Glomerular visceral epithelial cell (primary cell): ENCODE measurements around the gene CELA3A.
"Not testable (repeated sequence)": the region's sequence is repeated elsewhere in the genome, so short reads cannot be mapped to it uniquely, and the experiment has no call there.

Experiments used
- DNase-seq: peaks from one replicate; pipeline ENCODE4 v3.0.0-alpha.2; 2016; ENCODE audit errors: extremely low spot score

The CELA3A gene

DNA sequence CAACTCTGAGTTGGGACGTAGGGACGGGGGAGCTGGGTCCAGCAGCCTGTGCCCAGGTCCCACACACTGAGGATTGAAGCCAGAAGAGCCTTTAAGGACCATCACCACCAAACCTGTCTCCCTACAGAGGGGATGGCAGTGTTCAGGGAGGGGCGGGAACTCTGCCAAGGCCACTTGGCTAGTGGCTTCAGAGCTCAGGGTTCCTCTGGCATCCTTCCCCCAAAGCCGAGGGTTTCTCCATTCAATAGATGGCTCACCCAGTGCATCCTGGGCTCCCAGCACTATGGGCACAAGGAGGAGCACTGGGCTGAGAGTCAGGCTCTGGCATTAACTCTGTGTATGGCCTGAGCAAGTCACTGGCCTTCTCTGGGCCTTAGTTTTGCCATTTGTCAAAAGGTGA is 20.2 kb upstream of the CELA3A start:
- not testable (repeated sequence) for DNase-seq

DNA sequence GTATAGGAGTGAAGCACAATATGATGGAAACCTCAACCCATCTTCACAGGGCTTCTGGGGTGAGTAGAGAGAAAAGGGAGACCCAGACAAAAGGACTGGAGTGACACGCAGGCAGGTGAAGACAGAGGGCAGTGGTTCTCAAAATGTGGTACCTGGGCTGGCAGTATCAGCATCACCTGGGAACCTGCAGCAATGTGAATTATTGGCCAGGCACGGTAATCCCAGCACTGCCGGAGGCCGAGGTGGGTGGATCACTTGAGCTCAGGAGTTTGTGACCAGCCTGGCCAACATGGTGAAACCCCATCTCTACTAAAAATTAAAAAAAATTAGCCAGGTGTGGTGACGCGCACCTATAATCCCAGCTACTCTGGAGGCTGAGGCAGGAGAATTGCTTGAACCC is 19.3 kb upstream of the CELA3A start:
- DNase-seq = not testable (repeated sequence)

GRCh38 chr1:21983539-21983938 is 17.9 kb upstream of the CELA3A start:
- DNase-seq = not testable (repeated sequence)

DNA sequence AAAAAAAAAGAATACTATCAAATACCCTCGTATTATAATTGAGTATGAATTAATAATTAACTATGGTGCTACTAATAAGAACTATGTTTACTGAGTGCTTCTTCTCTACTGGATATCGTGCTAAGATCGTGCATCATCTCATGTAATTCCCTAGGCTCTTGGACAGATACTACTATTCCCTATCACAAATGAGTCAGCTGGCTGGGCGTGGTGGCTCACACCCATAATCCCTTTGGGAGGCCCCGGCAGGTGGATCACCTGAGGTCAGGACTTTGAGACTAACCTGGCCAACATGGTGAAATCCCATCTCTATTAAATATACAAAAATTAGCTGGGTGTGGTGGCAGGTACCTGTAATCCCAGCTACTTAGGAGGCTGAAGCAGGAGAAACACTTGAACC is 15.6 kb upstream of the CELA3A start:
- not testable (repeated sequence) for DNase-seq

DNA sequence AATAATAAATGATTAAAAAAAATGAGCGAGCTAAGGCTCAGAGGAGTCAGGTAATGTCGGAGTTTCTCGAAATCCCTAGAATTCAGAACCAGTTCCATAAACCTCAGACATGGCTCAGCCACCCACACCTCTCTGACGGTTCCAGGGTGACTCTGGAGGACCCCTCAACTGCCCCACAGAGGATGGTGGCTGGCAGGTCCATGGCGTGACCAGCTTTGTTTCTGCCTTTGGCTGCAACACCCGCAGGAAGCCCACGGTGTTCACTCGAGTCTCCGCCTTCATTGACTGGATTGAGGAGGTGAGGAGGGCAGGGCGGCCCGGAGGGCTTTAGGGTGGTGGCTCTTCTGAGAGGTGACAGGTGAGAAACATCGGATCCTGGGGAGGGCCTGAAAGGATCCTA is 15.1 kb upstream of the CELA3A start:
- not testable (repeated sequence) for DNase-seq

DNA sequence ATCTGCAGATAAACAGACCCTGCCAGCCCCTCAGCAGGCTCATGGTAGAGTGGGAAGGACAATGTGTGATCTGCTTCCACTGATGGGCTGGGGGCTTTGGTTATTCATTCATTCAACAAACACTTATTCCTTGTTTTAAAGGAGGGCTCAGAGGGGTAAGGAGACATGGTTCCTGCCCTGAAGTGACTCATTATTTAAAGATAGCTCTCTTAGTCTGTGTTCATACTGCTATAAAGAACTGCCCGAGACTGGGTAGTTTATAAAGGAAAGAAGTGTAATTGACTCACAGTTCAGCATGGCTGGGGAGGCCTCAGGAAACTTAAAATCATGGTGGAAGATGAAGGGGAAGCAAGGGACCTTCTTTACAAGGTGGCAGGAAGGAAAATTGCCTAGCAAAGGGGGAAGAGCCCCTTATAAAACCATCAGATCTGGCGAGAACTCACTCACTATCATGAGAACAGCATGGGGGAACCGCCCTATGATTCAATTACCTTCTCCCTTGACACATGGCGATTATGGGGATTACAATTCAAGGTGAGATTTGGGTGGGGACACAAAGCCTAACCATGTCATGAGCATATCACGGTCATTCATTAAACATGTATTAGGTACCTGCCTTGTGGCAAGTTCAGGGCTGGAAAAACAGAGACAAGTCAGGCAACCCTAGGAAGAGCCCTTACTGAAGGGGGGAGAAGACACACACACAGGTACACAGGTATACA is 11.6 kb upstream of the CELA3A start:
- DNase-seq = not testable (repeated sequence)

DNA sequence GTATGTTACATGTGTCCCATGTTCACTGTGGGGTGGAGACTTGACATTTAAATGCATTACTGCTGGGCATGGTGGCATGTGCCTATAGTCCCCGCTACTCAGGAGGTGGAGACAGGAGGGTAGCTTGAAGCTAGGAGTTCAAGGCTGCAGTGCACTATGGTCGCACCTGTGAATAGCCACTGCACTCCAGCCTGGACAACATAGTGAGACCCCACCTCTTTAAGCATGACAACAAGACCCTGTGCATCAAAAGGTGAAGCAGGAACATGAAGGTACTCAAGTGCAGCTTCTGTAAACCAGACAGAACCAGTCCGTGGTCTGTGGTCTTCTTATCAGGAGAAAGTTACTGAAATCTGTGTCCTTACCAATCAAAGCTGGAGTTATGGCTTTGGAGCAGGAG is 9.3 kb upstream of the CELA3A start:
- not testable (repeated sequence) for DNase-seq

GRCh38 chr1:21994716-21995115 is 6.7 kb upstream of the CELA3A start:
- not testable (repeated sequence) for DNase-seq

- not testable (repeated sequence) for DNase-seq
These were observed 4.8 kb upstream of the CELA3A start for GRCh38 chr1:21996663-21996970.

GRCh38 chr1:21997891-21998623 is 3.4 kb upstream of the CELA3A start:
- not testable (repeated sequence) for DNase-seq

GRCh38 chr1:21998624-21999294 is 2.7 kb upstream of the CELA3A start:
- not testable (repeated sequence) for DNase-seq

- not testable (repeated sequence) for DNase-seq
These were observed 1.8 kb upstream of the CELA3A start for GRCh38 chr1:21999645-22000044.

DNA sequence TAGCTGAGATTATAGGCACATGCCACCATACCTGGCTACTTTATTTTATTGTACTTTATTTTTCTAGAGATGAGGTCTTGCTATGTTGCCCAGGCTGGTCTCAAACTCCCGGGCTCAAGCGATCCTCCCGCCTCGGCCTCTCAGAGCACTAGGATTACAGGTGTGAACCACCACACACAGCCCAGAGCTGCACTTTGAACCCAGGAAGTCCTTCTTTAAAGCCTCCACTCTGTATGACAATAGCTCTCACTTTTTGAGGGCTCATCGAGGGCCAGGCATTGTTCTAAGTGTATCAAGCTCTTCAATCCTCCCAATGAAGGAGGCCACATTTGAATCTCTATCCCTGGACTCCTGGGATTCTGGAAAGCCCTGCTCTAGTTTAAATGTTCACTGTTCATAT is 1.0 kb downstream of the CELA3A start:
- not testable (repeated sequence) for DNase-seq

DNA sequence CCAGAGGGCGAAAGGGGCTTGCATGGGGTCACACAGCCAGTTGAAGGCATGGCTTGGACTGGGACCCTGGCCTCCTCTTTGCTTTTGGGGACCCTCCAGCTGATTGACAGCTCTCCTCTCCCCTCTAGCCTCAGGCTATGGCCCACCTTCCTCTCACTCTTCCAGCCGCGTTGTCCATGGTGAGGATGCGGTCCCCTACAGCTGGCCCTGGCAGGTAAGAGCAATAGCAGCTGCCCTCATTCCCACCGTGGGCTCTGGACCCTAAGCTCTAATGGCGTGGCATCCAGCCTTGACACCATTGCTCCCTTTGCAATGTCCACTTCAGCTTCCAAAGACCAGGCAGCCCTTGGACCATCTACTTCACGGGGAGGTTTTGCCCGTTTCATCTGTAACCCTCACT is 1.4 kb downstream of the CELA3A start:
- not testable (repeated sequence) for DNase-seq

DNA sequence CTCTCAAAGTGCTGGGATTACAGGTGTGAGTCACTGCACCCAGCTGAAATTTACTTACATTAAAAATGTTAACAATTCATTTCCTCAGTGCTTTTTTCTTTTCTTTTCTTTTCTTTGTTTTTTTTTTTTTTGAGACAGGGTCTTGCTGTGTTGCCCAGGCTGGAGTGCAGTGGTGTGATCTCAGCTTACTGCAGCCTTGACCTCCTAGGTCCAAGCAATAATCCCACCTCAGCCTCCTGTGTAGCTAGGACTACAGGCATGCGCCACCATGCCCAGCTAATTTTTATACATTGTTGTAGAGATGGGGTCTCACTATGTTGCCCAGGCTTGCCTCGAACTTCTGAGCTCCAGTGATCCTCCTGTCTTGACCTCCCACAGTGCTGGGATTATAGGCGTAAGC is 2.5 kb downstream of the CELA3A start:
- DNase-seq = not testable (repeated sequence)

DNA sequence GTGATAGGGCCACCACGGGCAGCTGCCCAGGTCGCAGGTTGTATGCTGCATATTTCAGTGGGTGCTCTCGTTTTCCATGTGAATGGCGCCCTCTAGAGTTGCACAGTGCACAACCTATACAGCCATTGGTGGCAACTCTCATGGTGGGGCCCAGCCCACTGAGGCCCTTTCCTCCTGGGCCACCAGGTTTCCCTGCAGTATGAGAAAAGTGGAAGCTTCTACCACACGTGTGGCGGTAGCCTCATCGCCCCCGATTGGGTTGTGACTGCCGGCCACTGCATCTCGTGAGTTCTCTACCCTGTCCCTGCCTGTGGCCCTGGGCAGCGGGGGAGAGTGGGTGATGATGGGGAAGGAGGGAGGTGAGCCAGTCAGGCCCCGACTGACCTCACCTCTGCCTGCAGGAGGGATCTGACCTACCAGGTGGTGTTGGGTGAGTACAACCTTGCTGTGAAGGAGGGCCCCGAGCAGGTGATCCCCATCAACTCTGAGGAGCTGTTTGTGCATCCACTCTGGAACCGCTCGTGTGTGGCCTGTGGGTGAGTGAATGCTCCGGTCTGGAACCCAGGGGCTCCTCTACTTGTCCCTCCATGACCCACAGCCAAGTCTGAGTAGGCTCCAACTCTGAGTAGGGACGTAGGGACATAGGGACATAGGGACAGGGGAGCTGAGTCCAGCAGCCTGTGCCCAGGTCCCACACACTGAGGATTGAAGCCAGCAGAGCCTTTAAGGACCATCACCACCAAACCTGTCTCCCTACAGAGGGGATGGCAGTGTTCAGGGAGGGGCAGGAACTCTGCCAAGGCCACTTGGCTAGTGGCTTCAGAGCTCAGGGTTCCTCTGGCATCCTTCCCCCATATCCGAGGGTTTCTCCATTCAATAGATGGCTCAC is 4.0 kb downstream of the CELA3A start:
- peak; percentile 30 for DNase-seq

GRCh38 chr1:22006736-22007135 is 5.3 kb downstream of the CELA3A start:
- DNase-seq = not testable (repeated sequence)

DNA sequence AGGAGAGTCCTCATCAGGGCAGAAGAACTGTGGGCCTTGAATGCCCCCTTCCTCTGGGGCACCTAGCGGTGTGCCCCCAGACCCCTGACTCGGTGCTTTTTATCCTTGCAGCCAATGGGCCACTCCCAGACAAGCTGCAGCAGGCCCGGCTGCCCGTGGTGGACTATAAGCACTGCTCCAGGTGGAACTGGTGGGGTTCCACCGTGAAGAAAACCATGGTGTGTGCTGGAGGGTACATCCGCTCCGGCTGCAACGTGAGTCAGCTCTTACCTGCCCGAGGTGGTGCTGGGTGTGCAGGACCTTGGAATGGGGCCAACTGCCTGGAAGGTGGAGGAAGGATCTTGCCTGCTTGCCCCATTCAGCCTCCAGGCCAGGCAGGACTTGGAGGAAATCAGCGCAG is 5.8 kb downstream of the CELA3A start:
- DNase-seq = not testable (repeated sequence)

DNA sequence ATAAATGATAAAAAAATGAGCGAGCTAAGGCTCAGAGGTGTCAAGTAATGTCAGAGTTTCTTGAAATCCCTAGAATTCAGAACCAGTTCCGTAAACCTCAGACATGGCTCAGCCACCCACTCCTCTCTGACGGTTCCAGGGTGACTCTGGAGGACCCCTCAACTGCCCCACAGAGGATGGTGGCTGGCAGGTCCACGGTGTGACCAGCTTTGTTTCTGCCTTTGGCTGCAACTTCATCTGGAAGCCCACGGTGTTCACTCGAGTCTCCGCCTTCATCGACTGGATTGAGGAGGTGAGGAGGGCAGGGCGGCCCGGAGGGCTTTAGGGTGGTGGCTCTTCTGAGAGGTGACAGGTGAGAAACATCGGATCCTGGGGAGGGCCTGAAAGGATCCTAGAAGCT is 8.1 kb downstream of the CELA3A start:
- DNase-seq = not testable (repeated sequence)

- not testable (repeated sequence) for DNase-seq
These were observed 11.3 kb downstream of the CELA3A start for GRCh38 chr1:22012752-22013151.

DNA sequence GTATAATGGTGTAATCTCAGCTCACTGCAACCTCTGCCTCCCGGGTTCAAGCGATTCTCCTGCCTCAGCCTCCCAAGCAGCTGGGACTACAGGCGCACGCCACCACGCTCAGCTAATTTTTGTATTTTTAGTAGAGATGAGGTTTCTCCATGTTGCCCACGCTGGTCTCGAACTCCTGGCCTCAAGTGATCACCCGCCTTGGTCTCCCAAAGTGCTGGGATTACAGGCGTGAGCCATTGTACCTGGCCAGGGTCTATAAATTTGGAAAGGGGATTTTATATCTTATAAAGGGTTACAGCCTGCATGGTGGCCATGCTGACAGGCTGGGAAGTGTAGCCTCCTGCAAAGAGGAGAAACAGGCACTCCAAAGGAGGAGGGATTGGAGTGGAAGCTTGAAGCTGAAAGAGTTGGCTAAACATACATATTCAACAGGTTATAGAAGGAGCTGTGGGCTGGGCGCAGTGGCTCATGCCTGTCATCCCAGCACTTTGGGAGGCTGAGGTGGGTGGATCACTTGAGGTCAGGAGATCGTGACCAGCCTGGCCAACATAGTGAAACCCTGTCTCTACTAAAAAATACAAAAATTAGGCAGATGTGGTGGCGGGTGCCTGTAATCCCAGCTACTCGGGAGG is 13.2 kb downstream of the CELA3A start:
- not testable (repeated sequence) for DNase-seq
